ENCODE measurements around the gene CATSPERE.

- no peak for TF ChIP-seq CTCF (IDR thresholded peaks at IDR 0.05)
- TF ChIP-seq POLR2A (IDR thresholded peaks at IDR 0.05), result no peak
Observed at GRCh38 chr1:244439391-244440032, 21.6 kb upstream of the CATSPERE start.

Measured in heart left ventricle (tissue), 13 donors.